ENCODE data around the gene UPK3A. TPM values are rescaled to one million over a fixed set of nuclear protein-coding genes. Genes with fewer than 3 reads are reported as not detected.

Gene UPK3A
- total and polyA plus RNA-seq, 10 of the 15 experiments (the other 5 are each of a cell fraction or from before 2014, with no cell fraction given), result not detected

DNA sequence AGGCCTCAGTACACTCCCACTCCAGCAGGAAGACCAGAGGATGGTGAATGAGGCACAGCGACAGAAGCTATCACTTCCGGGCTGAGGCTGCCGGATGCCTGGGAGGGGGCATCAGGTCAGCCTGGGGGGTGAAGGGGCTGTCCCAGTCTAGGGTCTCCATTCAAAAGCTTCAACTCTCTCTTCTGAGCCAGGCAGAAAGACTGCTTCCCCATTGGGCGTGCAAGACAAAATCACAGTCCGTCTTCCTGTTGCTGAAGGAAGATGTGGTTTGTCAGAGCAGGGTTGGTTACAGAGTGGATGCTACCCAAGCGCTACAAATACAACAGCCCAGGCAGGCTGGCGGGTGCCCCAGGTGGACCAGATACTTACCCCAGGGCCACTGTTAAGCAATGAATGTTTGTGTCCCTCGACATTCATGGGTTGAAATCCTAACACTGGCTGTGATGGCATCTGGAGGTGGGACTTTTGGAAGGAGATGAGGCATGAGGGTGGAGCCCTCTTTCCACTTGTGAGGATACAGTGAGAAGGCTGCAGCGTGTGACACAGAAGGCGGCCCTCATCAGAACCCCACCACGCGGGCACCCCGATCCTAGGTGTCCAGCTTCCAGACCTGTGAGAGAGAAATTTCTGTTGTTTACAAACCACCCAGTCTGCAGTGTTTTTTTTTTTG is 12.0 kb downstream of the UPK3A start:
- Histone ChIP-seq H4K20me1 (ENCODE audit: control insufficient read depth, insufficient read depth) (no peaks in the 10 kb centered on the region; the same call in 1 of the 2 replicates), H3K36me3 (ENCODE audit: control insufficient read depth in 2 of 2, insufficient read depth in 2 of 2, low read length in 1 of 2) (no peaks in the 10 kb centered on the region), H2AFZ (ENCODE audit: control insufficient read depth, low read depth, low read length) (peak overlapping the region; percentile 85), H3K4me3 (no peak overlapping the region), H3K9me3 (replicated peaks; ENCODE audit: control insufficient read depth, insufficient read depth, low read length) (no peaks in the 10 kb centered on the region), H3K79me2 (ENCODE audit: control insufficient read depth, insufficient read depth, low read length) (no peaks in the 10 kb centered on the region), H3K4me1 (ENCODE audit: control insufficient read depth, insufficient read depth, low read length) (peaks cover 12% of the 10 kb centered on the region), H3K27me3 (replicated peaks in 1 of 2; ENCODE audit: control insufficient read depth in 2 of 2, insufficient read depth in 2 of 2, low read length in 1 of 2) (no peaks in the 10 kb centered on the region), H3K4me2 (ENCODE audit: control insufficient read depth, insufficient read depth) (peak overlapping the region; percentile 59), H3K27ac (ENCODE audit: control insufficient read depth, insufficient read depth) (no peak overlapping the region), H3K9ac (ENCODE audit: control insufficient read depth, insufficient read depth, low read length) (no peak overlapping the region; the same call in 1 of the 2 replicates)
- BruUV-seq (replicated peaks), result no TSS peak
- in situ Hi-C loops (cut with MboI), result no loop called here
- WGBS (ENCODE audit: insufficient coverage, insufficient replicate concordance, low lambda C conversion rate, missing lambda C conversion rate), result 45% methylated on average over 13 of the region's 13 CpGs
- DNase-seq (ENCODE audit: low read depth, low spot score) (no peak), FAIRE-seq (peak; percentile 82), ATAC-seq (peak; percentile 38)
- ChIA-PET SMC1A (ENCODE audit: uncharacterized antibody, unreplicated experiment) (interaction anchor here (0.8 kb wide), 1 partner anchor 11 kb away, joined by 3 read pairs; no protein-coding TSS in a partner anchor), POLR2A (no interaction called here), CTCF (no interaction called here), RAD21 (ENCODE audit: unreplicated experiment) (no interaction called here)
- TF ChIP-seq ZNF217 (IDR thresholded peaks at IDR 0.05) (no peak), POLR2A (IDR thresholded peaks at IDR 0.05; ENCODE audit: low read depth, low read length) (0 out of 2 replicates have a peak, but pooled peaks have one; percentile 19)
- intact Hi-C loops (cut with micrococcal nuclease; ENCODE audit: unreplicated experiment), result no loop called here

DNA sequence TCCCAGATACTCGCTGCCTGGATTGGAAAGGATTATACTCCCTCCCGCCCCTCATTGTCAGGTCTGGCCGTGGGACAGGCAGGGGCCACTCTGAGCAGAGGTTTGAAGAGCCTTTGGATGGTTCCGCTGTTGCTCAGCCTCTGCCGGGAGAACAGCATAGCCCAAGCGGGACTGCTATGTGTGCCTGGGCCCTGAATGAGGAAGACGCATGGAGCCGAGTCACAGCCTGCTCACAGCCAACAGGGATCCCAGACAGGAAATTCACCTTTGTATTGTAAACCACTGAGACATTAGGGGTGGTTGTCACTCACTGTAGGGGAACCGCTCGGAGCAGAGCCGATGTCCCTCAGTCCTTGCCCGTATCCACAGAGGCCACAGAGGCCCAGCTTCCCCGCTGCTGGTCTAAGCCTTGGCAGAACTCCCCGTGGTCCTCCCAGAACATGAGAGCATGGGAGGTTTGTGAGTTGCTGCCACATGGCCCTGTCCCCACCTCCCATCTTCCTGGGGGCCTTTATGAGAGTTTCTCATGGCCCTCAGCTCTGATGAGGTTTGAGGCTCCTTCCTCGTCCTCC is 14.3 kb downstream of the UPK3A start:
- 67% methylated on average over 15 of the region's 15 CpGs for WGBS (ENCODE audit: insufficient coverage, insufficient replicate concordance, low lambda C conversion rate, missing lambda C conversion rate)
- Histone ChIP-seq H3K4me1 (ENCODE audit: control insufficient read depth, insufficient read depth, low read length) (peaks cover 7% of the 10 kb centered on the region), H3K27ac (ENCODE audit: control insufficient read depth, insufficient read depth) (no peak overlapping the region), H3K4me3 (no peak overlapping the region), H3K9me3 (replicated peaks; ENCODE audit: control insufficient read depth, insufficient read depth, low read length) (no peaks in the 10 kb centered on the region), H3K9ac (ENCODE audit: control insufficient read depth, insufficient read depth, low read length) (no peak overlapping the region), H2AFZ (ENCODE audit: control insufficient read depth, low read depth, low read length) (no peak overlapping the region), H3K27me3 (replicated peaks in 1 of 2; ENCODE audit: control insufficient read depth in 2 of 2, insufficient read depth in 2 of 2, low read length in 1 of 2) (no peaks in the 10 kb centered on the region), H4K20me1 (ENCODE audit: control insufficient read depth, insufficient read depth) (no peaks in the 10 kb centered on the region), H3K4me2 (ENCODE audit: control insufficient read depth, insufficient read depth) (no peak overlapping the region), H3K36me3 (ENCODE audit: control insufficient read depth in 2 of 2, insufficient read depth in 2 of 2, low read length in 1 of 2) (no peaks in the 10 kb centered on the region), H3K79me2 (ENCODE audit: control insufficient read depth, insufficient read depth, low read length) (no peaks in the 10 kb centered on the region)
- POLR2A ChIA-PET, result interaction anchor here (0.7 kb wide), 1 partner anchor 110 kb away, joined by 3 read pairs; no protein-coding TSS in a partner anchor
- SMC1A ChIA-PET (ENCODE audit: uncharacterized antibody, unreplicated experiment), result interaction anchor here (1.0 kb wide), 1 partner anchor 19 kb away, joined by 3 read pairs; no protein-coding TSS in a partner anchor
- RAD21 ChIA-PET (ENCODE audit: unreplicated experiment), result no interaction called here
- no peak for DNase-seq (ENCODE audit: low read depth, low spot score)
- BruUV-seq (replicated peaks), result no TSS peak
- intact Hi-C loops (cut with micrococcal nuclease; ENCODE audit: unreplicated experiment), result no loop called here
- in situ Hi-C loops (cut with MboI), result no loop called here
- no peak for ATAC-seq
- FAIRE-seq, result no peak
- CTCF ChIA-PET, result interaction anchor here (0.6 kb wide), 1 partner anchor 9 kb away, joined by 3 read pairs; no protein-coding TSS in a partner anchor
- TF ChIP-seq POU2F2 (IDR thresholded peaks at IDR 0.05; ENCODE audit: borderline replicate concordance, low read depth, low read length), result no peak
- no peak for TF ChIP-seq EP300 (IDR thresholded peaks at IDR 0.05; ENCODE audit: borderline replicate concordance in 1 of 2, control insufficient read depth in 1 of 2, low read depth in 2 of 2, low read length in 2 of 2)
- TF ChIP-seq SPI1 (IDR thresholded peaks at IDR 0.05; ENCODE audit: borderline replicate concordance, insufficient read depth, low read depth, low read length), result no peak
- no peak for TF ChIP-seq POLR2AphosphoS2 (IDR thresholded peaks at IDR 0.05; ENCODE audit: low read depth, low read length)
- TF ChIP-seq NR2F1 (conservative IDR thresholded peaks at IDR 0.05), result no peak
- no peak for TF ChIP-seq NRF1 (conservative IDR thresholded peaks at IDR 0.05; ENCODE audit: low read depth, low read length)
- TF ChIP-seq, protein P1, sequence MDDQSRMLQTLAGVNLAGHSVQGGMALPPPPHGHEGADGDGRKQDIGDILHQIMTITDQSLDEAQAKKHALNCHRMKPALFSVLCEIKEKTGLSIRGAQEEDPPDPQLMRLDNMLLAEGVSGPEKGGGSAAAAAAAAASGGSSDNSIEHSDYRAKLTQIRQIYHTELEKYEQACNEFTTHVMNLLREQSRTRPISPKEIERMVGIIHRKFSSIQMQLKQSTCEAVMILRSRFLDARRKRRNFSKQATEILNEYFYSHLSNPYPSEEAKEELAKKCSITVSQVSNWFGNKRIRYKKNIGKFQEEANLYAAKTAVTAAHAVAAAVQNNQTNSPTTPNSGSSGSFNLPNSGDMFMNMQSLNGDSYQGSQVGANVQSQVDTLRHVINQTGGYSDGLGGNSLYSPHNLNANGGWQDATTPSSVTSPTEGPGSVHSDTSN (IDR thresholded peaks at IDR 0.05; ENCODE audit: insufficient replicate concordance, low read depth, low read length), result no peak
- TF ChIP-seq PAX5 (IDR thresholded peaks at IDR 0.05; ENCODE audit: borderline replicate concordance, low read depth, low read length), result no peak
- TF ChIP-seq BACH1 (IDR thresholded peaks at IDR 0.05; ENCODE audit: borderline replicate concordance), result no peak
- no peak for TF ChIP-seq TCF12 (IDR thresholded peaks at IDR 0.05; ENCODE audit: low read depth, low read length)
- TF ChIP-seq, protein P2, sequence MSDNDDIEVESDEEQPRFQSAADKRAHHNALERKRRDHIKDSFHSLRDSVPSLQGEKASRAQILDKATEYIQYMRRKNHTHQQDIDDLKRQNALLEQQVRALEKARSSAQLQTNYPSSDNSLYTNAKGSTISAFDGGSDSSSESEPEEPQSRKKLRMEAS (IDR thresholded peaks at IDR 0.05; ENCODE audit: low read depth, low read length), result no peak
- no peak for TF ChIP-seq CHD4 (IDR thresholded peaks at IDR 0.05)
- TF ChIP-seq, protein P3, sequence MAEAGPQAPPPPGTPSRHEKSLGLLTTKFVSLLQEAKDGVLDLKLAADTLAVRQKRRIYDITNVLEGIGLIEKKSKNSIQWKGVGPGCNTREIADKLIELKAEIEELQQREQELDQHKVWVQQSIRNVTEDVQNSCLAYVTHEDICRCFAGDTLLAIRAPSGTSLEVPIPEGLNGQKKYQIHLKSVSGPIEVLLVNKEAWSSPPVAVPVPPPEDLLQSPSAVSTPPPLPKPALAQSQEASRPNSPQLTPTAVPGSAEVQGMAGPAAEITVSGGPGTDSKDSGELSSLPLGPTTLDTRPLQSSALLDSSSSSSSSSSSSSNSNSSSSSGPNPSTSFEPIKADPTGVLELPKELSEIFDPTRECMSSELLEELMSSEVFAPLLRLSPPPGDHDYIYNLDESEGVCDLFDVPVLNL (IDR thresholded peaks at IDR 0.05; ENCODE audit: low read depth, low read length), result no peak
